ENCODE measurements around the gene MARK1. TPM values are rescaled to one million over a fixed set of nuclear protein-coding genes. Genes with fewer than 3 reads are reported as not detected.

Gene MARK1
- total and polyA plus RNA-seq, 2 donors (not counting 1 experiment from before 2014, with no cell fraction given), result 0.52 to 3.8 TPM

DNA sequence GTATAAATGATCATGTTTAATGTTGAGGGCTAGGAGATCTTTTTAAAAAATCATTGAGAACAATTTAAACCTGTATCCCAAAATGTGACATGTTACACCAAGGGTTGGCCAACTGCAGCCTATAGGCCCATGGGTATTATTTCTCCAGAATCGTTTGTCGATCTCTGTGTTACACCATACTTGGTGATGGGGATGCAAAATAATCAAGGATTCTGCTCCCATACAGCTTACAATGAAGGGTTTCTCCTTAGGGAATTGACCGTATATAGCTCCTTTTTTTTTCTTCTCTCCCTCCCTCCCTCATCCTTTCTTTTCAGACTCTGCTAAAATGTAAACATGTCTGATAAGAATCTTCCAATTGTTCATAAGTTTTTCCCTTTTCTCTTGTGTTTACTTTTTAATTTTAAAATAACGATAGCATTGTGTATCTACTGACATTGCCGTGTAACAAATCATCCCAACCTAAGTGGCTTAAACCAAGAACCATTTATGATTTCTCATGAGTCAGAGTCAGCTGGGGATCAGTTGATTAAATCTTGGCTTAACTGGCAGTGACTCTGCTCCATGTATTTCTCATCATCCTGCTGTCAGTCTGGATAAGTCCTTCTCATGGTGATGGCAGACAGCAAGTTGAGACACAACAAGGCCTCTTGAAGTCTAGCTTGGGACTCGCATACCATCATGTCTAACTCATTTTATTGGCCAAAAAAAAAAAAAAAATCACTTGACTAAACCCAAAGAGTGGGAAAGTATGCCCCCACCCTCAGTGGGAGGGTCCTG lies 48.0 kb downstream of the MARK1 start:
- no peaks in the 10 kb centered on the region for H3K9me3 Mint-ChIP-seq (ENCODE audit: insufficient read depth)
- no peak overlapping the region for H3K27ac ChIP-seq (ENCODE audit: low read length in 2 of 2)
- WGBS (ENCODE audit: insufficient coverage), result no CpG with 5 or more reads among the region's 6 CpGs
- H4K20me1 ChIP-seq (ENCODE audit: control insufficient read depth, insufficient read depth, low read length, poor library complexity, severe bottlenecking), result no peaks in the 10 kb centered on the region
- intact Hi-C loops (cut with micrococcal nuclease), result no loop called here
- no peaks in the 10 kb centered on the region for H3K36me3 ChIP-seq (replicated peaks in 1 of 2; ENCODE audit: control extremely low read depth in 1 of 2, control insufficient read depth in 1 of 2, extremely low read depth in 1 of 2, insufficient read depth in 2 of 2, low read length in 1 of 2)
- H3K9me3 ChIP-seq (ENCODE audit: control extremely low read depth in 1 of 3, control insufficient read depth in 2 of 3, insufficient read depth in 1 of 3, low read length in 2 of 3), result peaks cover 0 to 9% (median 8%) of the 10 kb centered on the region in 3 donors
- H3K4me1 Mint-ChIP-seq, result no peaks in the 10 kb centered on the region
- DNase-seq, result no peak
- no peaks in the 10 kb centered on the region for H3K27me3 Mint-ChIP-seq
- ChIA-PET POLR2A (no interaction called here), CTCF (no interaction called here)
- no peak overlapping the region for H3K27ac Mint-ChIP-seq
- no peak overlapping the region for H3K4me3 ChIP-seq (ENCODE audit: control extremely low read depth in 1 of 5, extremely low read depth in 1 of 5, insufficient read depth in 1 of 5, low read depth in 2 of 5, low read length in 4 of 5)
- H3K27me3 ChIP-seq (replicated peaks in 1 of 4; ENCODE audit: control extremely low read depth in 1 of 4, control insufficient read depth in 3 of 4, insufficient read depth in 4 of 4, low read length in 3 of 4), result no peaks in the 10 kb centered on the region
- no peaks in the 10 kb centered on the region for H3K4me1 ChIP-seq (ENCODE audit: control insufficient read depth in 2 of 2, insufficient read depth in 2 of 2, low read length in 2 of 2)
- TF ChIP-seq, protein P1, sequence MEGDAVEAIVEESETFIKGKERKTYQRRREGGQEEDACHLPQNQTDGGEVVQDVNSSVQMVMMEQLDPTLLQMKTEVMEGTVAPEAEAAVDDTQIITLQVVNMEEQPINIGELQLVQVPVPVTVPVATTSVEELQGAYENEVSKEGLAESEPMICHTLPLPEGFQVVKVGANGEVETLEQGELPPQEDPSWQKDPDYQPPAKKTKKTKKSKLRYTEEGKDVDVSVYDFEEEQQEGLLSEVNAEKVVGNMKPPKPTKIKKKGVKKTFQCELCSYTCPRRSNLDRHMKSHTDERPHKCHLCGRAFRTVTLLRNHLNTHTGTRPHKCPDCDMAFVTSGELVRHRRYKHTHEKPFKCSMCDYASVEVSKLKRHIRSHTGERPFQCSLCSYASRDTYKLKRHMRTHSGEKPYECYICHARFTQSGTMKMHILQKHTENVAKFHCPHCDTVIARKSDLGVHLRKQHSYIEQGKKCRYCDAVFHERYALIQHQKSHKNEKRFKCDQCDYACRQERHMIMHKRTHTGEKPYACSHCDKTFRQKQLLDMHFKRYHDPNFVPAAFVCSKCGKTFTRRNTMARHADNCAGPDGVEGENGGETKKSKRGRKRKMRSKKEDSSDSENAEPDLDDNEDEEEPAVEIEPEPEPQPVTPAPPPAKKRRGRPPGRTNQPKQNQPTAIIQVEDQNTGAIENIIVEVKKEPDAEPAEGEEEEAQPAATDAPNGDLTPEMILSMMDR (IDR thresholded peaks at IDR 0.05), result no peak
- no peak for TF ChIP-seq EZH2 (IDR thresholded peaks at IDR 0.05; ENCODE audit: borderline replicate concordance, insufficient read depth, low read depth, low read length, poor library complexity, severe bottlenecking)
- H3K9ac ChIP-seq (ENCODE audit: low read length), result no peak overlapping the region
- H3K79me2 ChIP-seq (ENCODE audit: control insufficient read depth, insufficient read depth, low read length), result no peaks in the 10 kb centered on the region
- H3K4me2 ChIP-seq (replicated peaks; ENCODE audit: low read depth, low read length, poor library complexity, severe bottlenecking), result no peak overlapping the region
- ATAC-seq (ENCODE audit: low read depth), result no peak
- H2AFZ ChIP-seq (ENCODE audit: insufficient read depth, low read depth, low read length, poor library complexity, severe bottlenecking), result no peak overlapping the region
- H3K4me3 Mint-ChIP-seq, result no peak overlapping the region

DNA sequence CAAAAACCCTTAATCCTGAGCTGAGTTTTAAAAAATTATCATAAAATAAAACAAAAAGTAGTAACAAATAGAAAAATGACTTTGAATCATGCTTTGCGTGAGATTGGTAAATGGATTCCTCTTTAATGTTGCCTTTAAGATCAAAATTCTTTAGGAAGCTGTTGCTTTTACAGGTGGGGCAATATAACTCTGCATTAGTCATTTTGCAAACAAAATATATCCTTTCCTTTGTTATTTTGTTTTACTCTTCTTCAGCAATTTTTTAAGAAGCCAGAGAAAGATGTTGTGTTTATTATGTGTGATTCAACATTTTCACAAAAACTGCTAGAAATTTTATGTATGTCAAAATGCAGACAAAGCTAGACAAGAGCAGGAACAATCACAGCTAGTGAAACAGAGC lies 50.0 kb downstream of the MARK1 start:
- H4K20me1 ChIP-seq (ENCODE audit: control insufficient read depth, insufficient read depth, low read length, poor library complexity, severe bottlenecking), result no peaks in the 10 kb centered on the region
- no peaks in the 10 kb centered on the region for H3K79me2 ChIP-seq (ENCODE audit: control insufficient read depth, insufficient read depth, low read length)
- TF ChIP-seq EZH2 (IDR thresholded peaks at IDR 0.05; ENCODE audit: borderline replicate concordance, insufficient read depth, low read depth, low read length, poor library complexity, severe bottlenecking), result no peak
- TF ChIP-seq, protein P1 (IDR thresholded peaks at IDR 0.05), result no peak
- ChIA-PET POLR2A (no interaction called here), CTCF (no interaction called here)
- Mint-ChIP-seq H3K4me1 (no peaks in the 10 kb centered on the region), H3K27me3 (no peaks in the 10 kb centered on the region), H3K4me3 (no peak overlapping the region), H3K27ac (no peak overlapping the region), H3K9me3 (ENCODE audit: insufficient read depth) (no peaks in the 10 kb centered on the region)
- no peak overlapping the region for H3K27ac ChIP-seq (ENCODE audit: low read length in 2 of 2)
- no peaks in the 10 kb centered on the region for H3K4me1 ChIP-seq (ENCODE audit: control insufficient read depth in 2 of 2, insufficient read depth in 2 of 2, low read length in 2 of 2)
- WGBS (ENCODE audit: insufficient coverage), result no CpG with 5 or more reads among the region's 1 CpG
- ATAC-seq (ENCODE audit: low read depth) (no peak), DNase-seq (no peak)
- peaks cover 0 to 8% (median 5%) of the 10 kb centered on the region in 3 donors for H3K9me3 ChIP-seq (ENCODE audit: control extremely low read depth in 1 of 3, control insufficient read depth in 2 of 3, insufficient read depth in 1 of 3, low read length in 2 of 3)
- no peak overlapping the region for H3K4me3 ChIP-seq (ENCODE audit: control extremely low read depth in 1 of 5, extremely low read depth in 1 of 5, insufficient read depth in 1 of 5, low read depth in 2 of 5, low read length in 4 of 5)
- intact Hi-C loops (cut with micrococcal nuclease), result no loop called here
- no peak overlapping the region for H3K4me2 ChIP-seq (replicated peaks; ENCODE audit: low read depth, low read length, poor library complexity, severe bottlenecking)
- no peak overlapping the region for H3K9ac ChIP-seq (ENCODE audit: low read length)
- no peaks in the 10 kb centered on the region for H3K27me3 ChIP-seq (replicated peaks in 1 of 4; ENCODE audit: control extremely low read depth in 1 of 4, control insufficient read depth in 3 of 4, insufficient read depth in 4 of 4, low read length in 3 of 4)
- H3K36me3 ChIP-seq (replicated peaks in 1 of 2; ENCODE audit: control extremely low read depth in 1 of 2, control insufficient read depth in 1 of 2, extremely low read depth in 1 of 2, insufficient read depth in 2 of 2, low read length in 1 of 2), result no peaks in the 10 kb centered on the region
- H2AFZ ChIP-seq (ENCODE audit: insufficient read depth, low read depth, low read length, poor library complexity, severe bottlenecking), result no peak overlapping the region

Data from B cell (primary cell).